ENCODE data around the gene TLE5.

TLE5 gene

GRCh38 chr19:3006075-3006767 is 56.1 kb downstream of the TLE5 start:
- DNase-seq (ENCODE audit: low read depth): no peak
- no peak overlapping the region for H3K4me3 ChIP-seq (ENCODE audit: control insufficient read depth, low read depth, low read length)
- no peak for TF ChIP-seq CTCF (conservative IDR thresholded peaks at IDR 0.05; ENCODE audit: control insufficient read depth, insufficient read depth, low read depth, low read length)

- TF ChIP-seq CTCF (conservative IDR thresholded peaks at IDR 0.05; ENCODE audit: control insufficient read depth, insufficient read depth, low read depth, low read length): no peak
- no peak overlapping the region for H3K4me3 ChIP-seq (ENCODE audit: control insufficient read depth, low read depth, low read length)
- DNase-seq (ENCODE audit: low read depth): no peak
Measured at GRCh38 chr19:3005345-3005744, 57.0 kb downstream of the TLE5 start.

- no peak overlapping the region for H3K4me3 ChIP-seq (ENCODE audit: control insufficient read depth, low read depth, low read length)
- no peak for DNase-seq (ENCODE audit: low read depth)
- TF ChIP-seq CTCF (conservative IDR thresholded peaks at IDR 0.05; ENCODE audit: control insufficient read depth, insufficient read depth, low read depth, low read length): no peak
Measured at GRCh38 chr19:3004522-3004921, 57.8 kb downstream of the TLE5 start.

- no peak for DNase-seq (ENCODE audit: low read depth)
- TF ChIP-seq CTCF (conservative IDR thresholded peaks at IDR 0.05; ENCODE audit: control insufficient read depth, insufficient read depth, low read depth, low read length): no peak
- H3K4me3 ChIP-seq (ENCODE audit: control insufficient read depth, low read depth, low read length): no peak overlapping the region
Measured at GRCh38 chr19:3003046-3003445, 59.2 kb downstream of the TLE5 start.
